A549 (cell line): ENCODE measurements around the gene SULT2A1. TPM values are rescaled to one million over a fixed set of nuclear protein-coding genes. Genes with fewer than 3 reads are reported as not detected.
"Not testable (repeated sequence)": the region's sequence is repeated elsewhere in the genome, so short reads cannot be mapped to it uniquely, and the experiment has no call there.

ENCODE experiments used
- ATAC-seq, 2 experiments: fragments of 200-7000 bp in 1 of 2; fragments of >200 bp in 1 of 2; cut with Nextera tagmentation in 1 of 2; cut with Tn5 transposase in 1 of 2; 3 replicates each; pipeline versions ENCODE4 v1.8.0 to v1.9.1; 2018 to 2020; ENCODE audit warnings: mild to moderate bottlenecking in 1 of 2, moderate library complexity in 1 of 2
- CTCF ChIA-PET: fragments of 300-600 bp; sonication (Branson Sonifier 250); formaldehyde crosslinking; extraction: SDS; loops from one replicate; lab custom pipeline; 2021; ENCODE audit warnings: antibody characterized with exemption, inconsistent platforms; lab: Yijun Ruan, JAX
- POLR2A ChIA-PET: fragments of 350-600 bp; formaldehyde crosslinking; extraction: SDS; loops from one replicate; lab custom pipeline; 2021; ENCODE audit warnings: antibody characterized with exemption, inconsistent platforms; lab: Yijun Ruan, JAX
- DNase-seq, 2 experiments: peaks; one replicate each; pipeline versions ENCODE4 v3.0.0 to v3.0.0-alpha.2; 2011 to 2016; ENCODE audit warnings: low read depth in 1 of 2, low spot score in 1 of 2
- FAIRE-seq: peaks from 2 replicates; lab custom pipeline; 2011; peaks lifted over from hg19 to GRCh38; lab: Jason Lieb, UNC
- H3K27ac ChIP-seq, 2 experiments: fragments of >200 bp; sonication (Bioruptor Twin); formaldehyde crosslinking; 3 replicates each; pipeline ENCODE4 v1.5.1; 2016 to 2017
- H3K4me1 ChIP-seq: fragments of >200 bp; sonication (Bioruptor Twin); formaldehyde crosslinking; 3 replicates; pipeline ENCODE4 v1.6.1; 2016
- H3K4me2 ChIP-seq: fragments of >200 bp; sonication (Bioruptor Twin); formaldehyde crosslinking; 3 replicates; pipeline ENCODE4 v1.6.1; 2016
- H3K4me3 ChIP-seq: fragments of >200 bp; sonication (Bioruptor Twin); formaldehyde crosslinking; 3 replicates; pipeline ENCODE4 v1.5.1; 2016
- H3K9me3 ChIP-seq: fragments of >200 bp; sonication (Bioruptor Twin); formaldehyde crosslinking; 3 replicates; pipeline ENCODE4 v1.6.1; 2016
- CEBPB ChIP-seq, 2 experiments: fragments of >200 bp in 1 of 2; sonication (Bioruptor Twin) in 1 of 2; formaldehyde crosslinking in 1 of 2; IDR thresholded peaks; 2 replicates each; pipeline ENCODE4 v1.6.1; 2012 to 2016
- JUN ChIP-seq, 2 experiments: fragments of >200 bp; sonication (Bioruptor Twin); formaldehyde crosslinking; IDR thresholded peaks; 2 replicates in 1 of 2; 3 replicates in 1 of 2; pipeline ENCODE4 v1.6.1; 2016 to 2017
- RAD21 ChIP-seq, 2 experiments: fragments of >200 bp in 1 of 2; sonication (Bioruptor Twin) in 1 of 2; formaldehyde crosslinking in 1 of 2; IDR thresholded peaks in 1 of 2; conservative IDR thresholded peaks in 1 of 2; 2 replicates in 1 of 2; 3 replicates in 1 of 2; pipeline ENCODE4 v1.6.1; 2012 to 2018; ENCODE audit warnings: inconsistent platforms in 1 of 2
- RNF2 ChIP-seq: fragments of 200-600 bp; sonication (generic); IDR thresholded peaks from 2 replicates; pipeline ENCODE4 v1.6.1; 2016; ENCODE audit warnings: low read depth, mild to moderate bottlenecking, antibody characterized with exemption, moderate library complexity, borderline replicate concordance
- SMC3 ChIP-seq: fragments of >200 bp; sonication (Bioruptor Twin); formaldehyde crosslinking; IDR thresholded peaks from 3 replicates; pipeline ENCODE4 v1.6.1; 2018; ENCODE audit warnings: inconsistent platforms
- ZNF302 ChIP-seq: fragments of 250-450 bp; sonication (Bioruptor Pico); IDR thresholded peaks from 2 replicates; pipeline ENCODE4 v1.9.0; 2021; ENCODE audit warnings: inconsistent platforms, mild to moderate bottlenecking, moderate library complexity
- WGBS: methylation state at CpG from one replicate; pipeline ENCODE4 v1.1.6; 2017; ENCODE audit errors: missing lambda C conversion rate; 5-methylcytosine and 5-hydroxymethylcytosine counted together
- polyA minus RNA-seq: library from RNA; depleted of rRNA, polyadenylated mRNA; stranded (reverse); fragments of >200 nt; gene quantifications from 2 replicates; pipeline ENCODE4 v1.2.3, GENCODE V29; 2011; rRNA and poly(A)+ RNA removed
- polyA plus RNA-seq, 4 experiments: library from polyadenylated mRNA; depleted of rRNA in 3 of 4; stranded (reverse); fragments of >200 nt; fragmentation: RNase III in 1 of 4; extraction: RNeasy Plus Mini Kit Qiagen cat#74134 plus additional on column Dnase treatment in 1 of 4; gene quantifications; 2 replicates in 3 of 4; 3 replicates in 1 of 4; pipeline ENCODE4 v1.2.3, GENCODE V29; 2011 to 2017
- TF ChIP-seq, protein P1 (sequence below): fragments of >200 bp; sonication (Bioruptor Twin); formaldehyde crosslinking; IDR thresholded peaks from 3 replicates; pipeline ENCODE4 v1.5.1; 2016
- TF ChIP-seq, protein P2 (sequence below): IDR thresholded peaks from 2 replicates; pipeline ENCODE4 v1.6.1; 2012

The SULT2A1 gene, protein sequence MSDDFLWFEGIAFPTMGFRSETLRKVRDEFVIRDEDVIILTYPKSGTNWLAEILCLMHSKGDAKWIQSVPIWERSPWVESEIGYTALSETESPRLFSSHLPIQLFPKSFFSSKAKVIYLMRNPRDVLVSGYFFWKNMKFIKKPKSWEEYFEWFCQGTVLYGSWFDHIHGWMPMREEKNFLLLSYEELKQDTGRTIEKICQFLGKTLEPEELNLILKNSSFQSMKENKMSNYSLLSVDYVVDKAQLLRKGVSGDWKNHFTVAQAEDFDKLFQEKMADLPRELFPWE
- polyA plus RNA-seq (2011; rRNA removed): not detected in 2 replicates
- polyA plus RNA-seq (2012; cell fraction: cytosol; rRNA removed): not detected in 2 replicates
- polyA plus RNA-seq (2012; cell fraction: nucleus; rRNA removed): not detected in 2 replicates
- polyA plus RNA-seq (2017; fragmentation: RNase III; extraction: RNeasy Plus Mini Kit Qiagen cat#74134 plus additional on column Dnase treatment): not detected in 3 replicates
- not detected in 2 replicates for polyA minus RNA-seq

DNA sequence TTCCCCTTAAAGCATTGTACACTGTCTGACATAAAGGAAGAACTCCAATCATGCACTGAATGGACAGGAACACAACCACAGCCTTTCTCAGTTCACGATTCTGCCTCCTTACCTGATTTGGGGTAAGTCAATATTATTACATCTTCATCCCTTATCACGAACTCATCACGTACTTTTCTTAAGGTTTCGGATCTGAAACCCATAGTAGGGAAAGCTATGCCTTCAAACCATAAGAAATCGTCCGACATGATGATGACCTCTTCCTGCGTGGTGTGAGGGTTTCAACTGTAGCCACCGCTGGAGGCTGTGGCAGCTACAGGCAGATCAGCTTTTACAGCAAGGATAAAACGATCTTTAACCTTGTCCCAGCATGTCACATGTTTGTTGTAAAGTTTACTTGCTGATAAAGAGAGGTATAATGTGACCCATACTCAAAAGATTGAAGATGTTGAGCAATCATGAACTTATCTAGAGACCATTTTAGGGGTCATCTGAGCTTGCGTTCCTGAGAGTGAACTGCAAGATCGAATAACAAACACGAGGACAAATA is at the start of gene SULT2A1:
SULT2A1 (minus strand) TSS at position 306 of the 550 bp plus-strand sequence; CDS start at position 248, 58 bp downstream.
- ATAC-seq (peak; percentile 20 to 54; a peak in 3 of 6 replicates), FAIRE-seq (no peak), DNase-seq (no peak)
- no peak within 1 kb of the TSS for H3K4me3 ChIP-seq
- peak within 1 kb of the TSS; percentile 42 for H3K4me2 ChIP-seq
- WGBS: 32% methylated on average over 12 of the region's 12 CpGs
- CTCF ChIA-PET: interaction anchor here (1.0 kb wide), 1 partner anchor 17 kb away, joined by 3 read pairs; no protein-coding TSS in a partner anchor
- H3K4me1 ChIP-seq: no peaks in the 10 kb centered on the region
- H3K9me3 ChIP-seq: no peaks in the 10 kb centered on the region
- TF ChIP-seq JUN (IDR thresholded peaks at IDR 0.05) (0 out of 5 replicates have a peak, but pooled peaks of 1 of the 2 experiments have one; percentile 18), CEBPB (IDR thresholded peaks at IDR 0.05) (peak in 1 of 2 experiments; percentile 7; a peak in 1 of 4 replicates), RAD21 (conservative IDR thresholded peaks at IDR 0.05 in 1 of 2, IDR thresholded peaks at IDR 0.05 in 1 of 2) (no peak), ZNF302 (CRISPR knock-in tag) (no peak)
- POLR2A ChIA-PET: no interaction called here
- no peak within 1 kb of the TSS for H3K27ac ChIP-seq

DNA sequence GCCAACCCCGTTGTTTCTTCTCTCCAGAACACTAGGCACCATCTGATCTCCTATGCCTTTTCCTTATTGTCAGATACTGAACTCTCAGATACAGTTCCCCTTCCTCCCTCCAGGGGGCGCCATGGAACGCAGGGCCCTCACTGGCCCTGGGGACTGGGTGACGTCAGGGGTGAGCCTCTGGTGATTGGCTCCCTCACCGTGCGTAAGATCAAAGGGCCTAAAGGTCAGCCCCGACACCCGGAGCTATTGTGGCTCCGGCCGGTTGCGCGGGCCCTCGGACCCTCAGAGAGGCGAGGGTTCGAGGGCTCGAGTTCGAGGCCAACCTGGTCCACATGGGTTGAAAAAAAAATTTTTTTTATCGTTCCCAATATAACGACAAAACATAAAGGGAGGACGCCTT is 42.5 kb upstream of the SULT2A1 start:
- H3K4me3 ChIP-seq, POLR2A ChIA-PET, FAIRE-seq, H3K4me1 ChIP-seq, H3K4me2 ChIP-seq, H3K27ac ChIP-seq, H3K9me3 ChIP-seq, ATAC-seq, CTCF ChIA-PET, DNase-seq: not testable (repeated sequence)
- 28% methylated on average over 8 of the region's 20 CpGs for WGBS

DNA sequence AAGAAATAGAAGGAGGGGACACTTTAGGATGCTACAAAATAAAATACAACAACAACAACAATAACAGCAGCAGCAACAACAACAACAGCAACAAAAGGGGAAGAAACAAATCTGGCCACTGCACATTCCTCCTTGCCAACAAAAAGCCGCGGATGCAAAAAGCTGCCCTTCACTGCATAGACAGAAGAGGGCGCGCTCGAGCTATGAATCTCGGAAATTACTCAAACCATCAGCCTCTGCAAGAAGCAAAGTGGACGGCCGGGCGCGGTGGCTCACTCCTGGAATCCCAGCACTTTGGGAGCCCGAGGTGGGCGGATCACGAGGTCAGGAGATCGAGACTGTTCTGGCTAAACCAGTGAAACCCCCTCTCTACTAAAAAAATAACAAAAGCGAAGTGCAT is 34.0 kb upstream of the SULT2A1 start:
- POLR2A ChIA-PET, H3K4me3 ChIP-seq, DNase-seq, ATAC-seq, H3K27ac ChIP-seq, H3K4me2 ChIP-seq, H3K9me3 ChIP-seq, H3K4me1 ChIP-seq, CTCF ChIA-PET, FAIRE-seq: not testable (repeated sequence)
- TF ChIP-seq SMC3: peak; percentile 28; the same call in 1 of the 3 replicates
- TF ChIP-seq RAD21 (conservative IDR thresholded peaks at IDR 0.05 in 1 of 2, IDR thresholded peaks at IDR 0.05 in 1 of 2): peak; percentile 29 to 37; a peak in 1 of 5 replicates
- peak in 1 of 2 experiments; percentile 38; a peak in 1 of 4 replicates for TF ChIP-seq CEBPB (IDR thresholded peaks at IDR 0.05)
- TF ChIP-seq, protein P1, sequence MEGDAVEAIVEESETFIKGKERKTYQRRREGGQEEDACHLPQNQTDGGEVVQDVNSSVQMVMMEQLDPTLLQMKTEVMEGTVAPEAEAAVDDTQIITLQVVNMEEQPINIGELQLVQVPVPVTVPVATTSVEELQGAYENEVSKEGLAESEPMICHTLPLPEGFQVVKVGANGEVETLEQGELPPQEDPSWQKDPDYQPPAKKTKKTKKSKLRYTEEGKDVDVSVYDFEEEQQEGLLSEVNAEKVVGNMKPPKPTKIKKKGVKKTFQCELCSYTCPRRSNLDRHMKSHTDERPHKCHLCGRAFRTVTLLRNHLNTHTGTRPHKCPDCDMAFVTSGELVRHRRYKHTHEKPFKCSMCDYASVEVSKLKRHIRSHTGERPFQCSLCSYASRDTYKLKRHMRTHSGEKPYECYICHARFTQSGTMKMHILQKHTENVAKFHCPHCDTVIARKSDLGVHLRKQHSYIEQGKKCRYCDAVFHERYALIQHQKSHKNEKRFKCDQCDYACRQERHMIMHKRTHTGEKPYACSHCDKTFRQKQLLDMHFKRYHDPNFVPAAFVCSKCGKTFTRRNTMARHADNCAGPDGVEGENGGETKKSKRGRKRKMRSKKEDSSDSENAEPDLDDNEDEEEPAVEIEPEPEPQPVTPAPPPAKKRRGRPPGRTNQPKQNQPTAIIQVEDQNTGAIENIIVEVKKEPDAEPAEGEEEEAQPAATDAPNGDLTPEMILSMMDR: peak; percentile 34; the same call in 2 of the 3 replicates
- TF ChIP-seq, protein P2, sequence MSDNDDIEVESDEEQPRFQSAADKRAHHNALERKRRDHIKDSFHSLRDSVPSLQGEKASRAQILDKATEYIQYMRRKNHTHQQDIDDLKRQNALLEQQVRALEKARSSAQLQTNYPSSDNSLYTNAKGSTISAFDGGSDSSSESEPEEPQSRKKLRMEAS: 0 out of 2 replicates have a peak, but pooled peaks have one; percentile 28
- under 1% methylated on average over 13 of the region's 15 CpGs for WGBS

DNA sequence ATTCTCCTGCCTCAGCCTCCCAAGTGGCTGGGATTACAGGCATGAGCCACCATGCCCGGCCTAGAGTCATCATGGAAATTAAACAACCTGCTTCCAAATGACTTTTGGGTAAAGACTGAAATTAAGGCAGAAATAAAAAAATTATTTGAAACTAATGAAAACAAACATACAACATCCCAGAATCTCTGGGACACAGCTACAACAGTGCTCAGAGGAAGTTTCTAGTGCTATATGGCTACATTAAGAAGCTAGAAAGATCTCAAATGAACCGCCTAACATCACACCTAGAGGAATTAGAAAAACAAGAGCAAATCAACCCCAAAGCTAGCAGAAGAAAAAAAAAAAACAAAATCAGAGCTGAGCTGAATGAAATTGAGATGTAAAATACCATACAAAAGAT is 24.1 kb upstream of the SULT2A1 start:
- WGBS: 43% methylated on average over 1 of the region's 2 CpGs
- POLR2A ChIA-PET, DNase-seq, FAIRE-seq, H3K27ac ChIP-seq, H3K4me1 ChIP-seq, H3K4me2 ChIP-seq, H3K4me3 ChIP-seq, H3K9me3 ChIP-seq: not testable (repeated sequence)
- TF ChIP-seq RNF2: peak; percentile 51; the same call in 1 of the 2 replicates
- TF ChIP-seq, all 56 proteins: peak for 1; not testable (repeated sequence) for 55
- ATAC-seq, CTCF ChIA-PET: not testable (repeated sequence)

DNA sequence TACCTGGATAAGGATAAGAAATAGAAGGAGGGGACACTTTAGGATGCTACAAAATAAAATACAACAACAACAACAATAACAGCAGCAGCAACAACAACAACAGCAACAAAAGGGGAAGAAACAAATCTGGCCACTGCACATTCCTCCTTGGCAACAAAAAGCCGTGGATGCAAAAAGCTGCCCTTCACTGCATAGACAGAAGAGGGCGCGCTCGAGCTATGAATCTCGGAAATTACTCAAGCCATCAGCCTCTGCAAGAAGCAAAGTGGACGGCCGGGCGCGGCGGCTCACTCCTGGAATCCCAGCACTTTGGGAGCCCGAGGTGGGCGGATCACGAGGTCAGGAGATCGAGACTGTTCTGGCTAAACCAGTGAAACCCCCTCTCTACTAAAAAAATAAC is 23.2 kb upstream of the SULT2A1 start:
- DNase-seq, ATAC-seq, H3K9me3 ChIP-seq, POLR2A ChIA-PET, H3K27ac ChIP-seq, H3K4me3 ChIP-seq, H3K4me1 ChIP-seq, CTCF ChIA-PET, FAIRE-seq: not testable (repeated sequence)
- WGBS: 2% methylated on average over 10 of the region's 14 CpGs
- TF ChIP-seq, protein P1: peak; percentile 39; the same call in 2 of the 3 replicates
- TF ChIP-seq SMC3 (peak; percentile 20; the same call in 1 of the 3 replicates), RAD21 (conservative IDR thresholded peaks at IDR 0.05 in 1 of 2, IDR thresholded peaks at IDR 0.05 in 1 of 2) (peak; percentile 26 to 43; a peak in 2 of 5 replicates)
- 0 out of 3 replicates have a peak overlapping the region, but pooled peaks have one; percentile 37 for H3K4me2 ChIP-seq
